ENCODE data around the gene PAX2.
"Not testable (repeated sequence)": the region's sequence is repeated elsewhere in the genome, so short reads cannot be mapped to it uniquely, and the experiment has no call there.

PAX2 gene

DNA sequence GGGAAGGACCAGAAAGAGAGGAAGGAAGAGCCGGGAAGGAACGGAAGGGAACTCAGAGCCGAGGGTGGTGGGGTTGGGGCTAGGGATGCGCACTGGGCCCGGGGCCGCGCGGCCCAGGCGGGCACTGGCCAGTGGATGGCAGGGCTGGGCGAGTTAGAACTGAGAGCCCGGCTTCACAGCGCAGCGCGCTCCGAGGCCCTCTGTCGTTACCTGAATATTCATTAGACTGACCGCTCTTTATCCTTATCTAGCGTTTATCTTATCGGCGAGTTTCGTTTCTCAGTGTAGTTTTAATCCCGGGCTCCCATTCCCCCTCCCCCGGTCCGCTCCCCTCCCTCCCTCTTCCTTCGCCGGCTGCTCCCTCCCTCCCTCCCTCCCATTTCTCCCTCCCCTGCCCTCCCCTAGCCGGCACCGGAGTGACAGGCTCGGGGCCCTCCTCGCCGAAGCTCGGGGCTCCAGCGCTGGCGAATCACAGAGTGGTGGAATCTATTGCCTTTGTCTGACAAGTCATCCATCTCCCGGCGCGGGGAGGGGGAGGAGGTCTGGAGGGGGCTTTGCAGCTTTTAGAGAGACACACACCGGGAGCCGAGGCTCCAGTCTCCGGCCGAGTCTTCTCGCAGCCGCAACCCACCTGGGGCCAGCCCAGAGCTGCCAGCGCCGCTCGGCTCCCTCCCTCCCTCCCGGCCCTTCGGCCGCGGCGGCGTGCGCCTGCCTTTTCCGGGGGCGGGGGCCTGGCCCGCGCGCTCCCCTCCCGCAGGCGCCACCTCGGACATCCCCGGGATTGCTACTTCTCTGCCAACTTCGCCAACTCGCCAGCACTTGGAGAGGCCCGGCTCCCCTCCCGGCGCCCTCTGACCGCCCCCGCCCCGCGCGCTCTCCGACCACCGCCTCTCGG is at the start of gene PAX2:
Gene PAX2, plus strand, starts transcription at position 596 of the 895 bp plus-strand sequence. CDS start 679 bp downstream, outside the sequence.
- no peak for DNase-seq (ENCODE audit: low read depth in 2 of 2)

DNA sequence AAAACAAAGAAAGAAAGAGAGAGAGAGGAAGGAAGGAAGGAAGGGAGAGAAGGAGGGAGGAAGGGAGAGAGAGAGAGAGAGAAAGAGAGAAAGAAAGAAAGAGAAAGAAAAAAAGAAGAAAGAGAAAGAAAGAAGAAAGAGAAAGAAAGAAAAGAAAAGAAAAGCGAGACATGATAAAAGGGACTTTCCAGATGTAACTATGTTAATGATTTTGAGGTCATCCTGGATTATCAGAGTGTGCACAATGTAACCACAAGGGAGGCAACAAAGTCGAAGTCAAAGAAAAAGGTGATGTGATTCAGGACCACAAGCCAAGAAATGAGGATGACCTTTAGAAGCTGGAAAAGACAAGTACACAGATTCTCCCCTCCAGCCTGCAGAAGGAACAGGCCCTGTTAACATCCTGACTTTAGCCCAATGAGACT is 48.9 kb upstream of the PAX2 start:
- no peak for DNase-seq (ENCODE audit: low read depth in 2 of 2)

DNA sequence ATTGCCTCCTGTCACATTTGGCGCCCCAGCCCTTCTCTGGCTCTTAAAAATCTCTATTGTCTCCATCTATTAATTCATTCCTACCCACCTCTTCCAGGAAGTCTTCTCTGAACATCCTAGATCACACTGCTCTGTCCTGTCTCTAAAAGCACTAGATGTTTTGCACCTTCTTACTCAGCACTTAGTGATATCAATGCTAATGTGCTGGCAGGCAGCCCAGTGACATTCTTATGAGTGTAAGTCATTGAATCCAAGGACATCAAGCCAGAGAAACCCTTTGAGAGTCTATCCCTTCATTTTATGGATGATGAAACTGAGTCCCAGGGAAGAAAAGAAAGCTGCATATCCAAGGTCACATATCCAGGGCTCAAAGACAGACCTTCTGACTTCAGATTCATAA is 48.3 kb upstream of the PAX2 start:
- DNase-seq (ENCODE audit: low read depth in 2 of 2) = no peak

DNA sequence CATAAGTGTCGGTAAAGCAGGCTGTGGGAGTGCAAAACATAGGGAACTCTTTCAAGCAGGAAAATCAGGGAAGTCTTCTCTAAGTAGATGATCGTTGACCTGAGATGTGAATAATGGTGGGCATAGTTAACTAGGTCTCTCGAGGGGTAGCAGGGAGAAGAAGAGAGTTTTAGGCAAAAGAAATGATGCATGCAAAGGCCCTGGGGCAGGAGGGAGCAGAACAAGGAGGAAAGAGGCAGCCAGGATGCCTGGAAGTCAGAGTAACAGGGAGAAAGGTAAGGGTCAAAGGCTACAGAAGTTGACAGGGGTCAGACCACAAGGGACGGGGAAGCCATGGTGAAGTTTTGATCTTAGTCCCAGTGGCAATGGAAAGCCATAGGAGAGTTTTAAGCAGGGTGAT is 47.8 kb upstream of the PAX2 start:
- DNase-seq (ENCODE audit: low read depth in 2 of 2) = no peak

DNA sequence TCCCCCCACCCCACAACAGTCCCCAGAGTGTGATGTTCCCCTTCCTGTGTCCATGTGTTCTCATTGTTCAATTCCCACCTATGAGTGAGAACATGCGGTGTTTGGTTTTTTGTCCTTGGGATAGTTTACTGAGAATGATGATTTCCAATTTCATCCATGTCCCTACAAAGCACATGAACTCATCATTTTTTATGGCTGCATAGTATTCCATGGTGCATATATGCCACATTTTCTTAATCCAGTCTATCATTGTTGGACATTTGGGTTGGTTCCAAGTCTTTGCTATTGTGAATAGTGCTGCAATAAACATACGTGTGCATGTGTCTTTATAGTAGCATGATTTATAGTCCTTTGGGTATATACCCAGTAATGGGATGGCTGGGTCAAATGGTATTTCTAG is 43.7 kb upstream of the PAX2 start:
- not testable (repeated sequence) for DNase-seq (ENCODE audit: low read depth in 2 of 2)

DNA sequence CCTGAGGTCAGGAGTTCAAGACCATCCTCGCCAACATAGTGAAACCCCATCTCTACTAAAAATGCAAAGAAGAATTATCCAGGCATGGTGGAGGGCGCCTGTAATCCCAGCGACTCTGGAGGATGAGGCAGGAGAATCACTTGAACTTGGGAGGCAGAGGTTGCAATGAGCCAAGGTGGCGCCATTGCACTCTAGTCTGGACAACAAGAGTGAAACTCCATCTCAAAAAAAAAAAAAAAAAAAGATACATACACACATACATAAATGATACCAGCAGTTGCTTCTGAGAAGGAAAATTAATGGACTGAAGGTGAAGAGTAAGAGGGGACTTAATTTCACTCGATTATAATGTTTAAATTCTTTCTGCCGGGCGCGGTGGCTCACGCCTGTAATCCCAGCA is 40.2 kb upstream of the PAX2 start:
- DNase-seq (ENCODE audit: low read depth in 2 of 2) = no peak

DNA sequence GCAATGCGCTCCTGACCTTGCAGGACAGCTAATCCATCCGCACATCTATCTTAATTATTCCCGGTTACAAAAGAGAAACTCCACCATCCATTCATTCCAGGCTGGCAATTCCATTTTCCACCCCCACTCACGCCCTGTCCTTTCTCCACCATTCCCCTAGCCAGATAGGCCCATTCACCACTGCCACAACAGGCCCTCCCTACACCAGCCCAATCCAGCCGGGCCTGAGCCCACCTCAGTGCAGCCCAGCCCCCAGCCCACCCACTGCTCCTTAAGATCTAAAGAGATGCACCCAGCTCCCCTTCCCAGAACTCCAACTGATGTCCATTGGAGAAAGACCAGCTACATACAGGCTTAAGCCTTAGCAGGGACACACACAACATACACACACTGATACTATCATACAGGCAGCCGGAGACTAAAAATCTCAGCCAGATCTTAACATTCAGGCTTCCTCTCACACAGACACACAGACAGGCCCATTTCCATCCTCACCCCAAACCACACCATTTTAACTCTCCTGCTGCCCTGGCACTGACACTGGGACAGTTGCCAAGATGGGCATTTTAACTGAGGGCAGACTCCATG is 38.0 kb upstream of the PAX2 start:
- DNase-seq (ENCODE audit: low read depth in 2 of 2) = no peak

DNA sequence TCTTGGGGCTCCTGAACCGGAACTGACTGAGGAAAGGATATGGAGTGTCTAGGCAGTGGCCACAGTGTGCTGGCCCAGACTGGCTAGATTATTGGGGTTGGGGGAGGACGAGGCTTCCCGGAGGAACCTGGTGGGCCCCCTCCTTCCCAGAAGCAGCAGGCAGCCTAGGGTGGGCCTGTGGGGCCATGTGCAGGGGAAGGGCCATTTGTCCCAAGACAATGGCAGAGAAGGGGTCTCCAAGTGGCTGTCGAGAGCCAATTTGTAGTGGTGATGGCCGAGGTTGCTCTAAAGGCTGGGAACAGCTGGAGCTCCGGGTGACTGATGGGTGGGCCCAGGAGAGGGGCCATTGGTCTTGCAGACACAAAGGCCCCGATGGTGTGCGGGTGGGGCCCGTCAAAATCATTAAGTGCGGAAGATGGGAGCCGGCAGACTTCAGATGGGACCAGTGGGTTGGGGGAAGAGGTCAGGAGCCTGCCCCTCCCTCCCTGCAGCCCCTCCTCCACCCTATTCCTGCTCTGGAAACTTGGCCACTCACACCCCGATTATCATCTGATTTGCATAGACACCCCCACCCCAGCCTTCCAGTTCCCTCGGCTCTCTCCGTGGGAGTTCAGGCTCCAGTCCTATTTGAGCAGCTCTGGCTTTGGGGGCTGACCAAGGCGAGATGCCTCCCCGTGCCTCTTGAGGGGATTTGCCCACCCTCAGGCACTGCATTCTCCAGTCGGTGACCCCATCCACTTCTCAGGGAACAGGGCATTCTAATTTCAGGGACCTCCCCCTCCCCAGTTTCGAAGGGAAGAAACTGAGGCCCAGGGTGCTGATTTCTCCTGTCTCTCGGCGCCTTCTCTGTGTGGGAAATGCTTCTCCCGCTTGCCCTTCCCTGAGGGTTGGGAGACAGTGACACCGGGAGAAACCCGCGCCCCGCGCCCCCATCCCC is 36.0 kb upstream of the PAX2 start:
- no peak for DNase-seq (ENCODE audit: low read depth in 2 of 2)

DNA sequence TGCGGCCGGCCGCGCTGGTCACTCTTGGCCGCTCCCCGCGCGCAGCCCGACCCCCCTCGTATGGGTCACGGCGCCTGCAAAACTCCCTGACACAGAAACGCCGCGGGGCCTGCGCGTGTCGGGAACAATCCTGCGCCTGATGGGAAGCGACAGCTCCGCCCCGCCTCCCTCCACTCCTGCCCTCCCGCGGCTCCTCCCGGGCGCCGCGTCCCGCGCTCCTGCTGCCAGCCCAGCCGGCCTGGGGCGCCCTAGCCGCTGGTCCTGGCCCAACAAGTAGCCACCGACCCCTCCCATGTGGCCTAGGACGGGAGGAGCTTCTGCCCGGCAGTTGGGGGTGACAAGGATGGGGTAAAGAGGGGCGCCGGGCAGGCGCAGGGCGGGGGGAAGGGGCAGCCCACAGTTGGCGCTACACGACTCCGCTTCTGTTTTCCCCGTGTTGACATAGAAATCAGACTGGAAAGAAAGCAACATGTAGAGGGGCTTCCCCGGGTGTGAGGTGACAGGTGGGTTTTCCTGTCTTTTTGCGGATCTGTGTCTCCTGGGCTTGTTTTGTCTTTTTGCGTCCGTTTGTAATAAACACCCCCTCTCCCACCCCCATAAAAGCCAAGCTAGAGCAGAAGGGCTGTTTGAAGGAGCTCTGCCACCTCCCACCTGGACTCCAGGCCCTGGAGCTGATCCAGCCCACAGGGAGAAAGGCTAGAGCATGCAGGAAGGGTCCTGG is 35.1 kb upstream of the PAX2 start:
- no peak for DNase-seq (ENCODE audit: low read depth in 2 of 2)

DNA sequence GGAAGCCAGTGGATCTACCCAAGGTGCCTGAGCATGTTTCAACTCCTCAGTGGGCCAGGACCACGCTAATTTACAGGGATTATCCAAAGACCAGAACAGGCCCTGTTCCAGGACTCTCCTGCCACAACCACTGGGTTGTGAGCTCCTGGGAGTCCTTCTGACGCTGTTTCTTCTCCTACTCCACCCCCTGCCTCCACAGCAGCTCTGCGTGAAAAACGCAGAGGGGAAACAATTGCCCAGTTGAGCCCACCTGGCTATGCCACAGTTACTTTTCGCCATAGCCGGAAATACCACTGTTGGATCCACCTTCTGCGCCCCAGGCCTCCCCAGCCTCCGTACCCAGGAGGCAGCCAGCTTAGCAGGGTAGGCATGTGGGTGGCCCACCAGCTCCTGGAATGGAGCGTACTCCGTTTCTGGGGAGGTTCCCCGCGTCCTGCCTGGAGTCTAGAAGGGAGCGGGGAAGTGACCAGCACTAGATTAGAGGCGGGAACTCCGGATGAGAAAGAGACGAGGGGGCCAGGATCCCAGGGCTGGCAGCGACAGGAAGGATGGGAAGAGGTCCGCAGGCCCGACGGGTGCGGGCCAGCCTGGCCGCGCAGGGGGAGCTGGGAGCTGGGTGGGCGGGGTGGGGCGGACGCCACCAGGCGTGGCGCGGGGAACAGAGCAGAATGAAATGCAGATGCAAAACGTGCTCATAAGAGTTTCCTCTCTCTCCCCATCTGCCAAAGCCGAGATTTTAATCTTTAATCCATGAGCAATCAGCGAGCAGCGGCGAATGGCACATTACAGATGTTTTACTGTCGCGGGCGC is 32.1 kb upstream of the PAX2 start:
- no peak for DNase-seq (ENCODE audit: low read depth in 2 of 2)

DNA sequence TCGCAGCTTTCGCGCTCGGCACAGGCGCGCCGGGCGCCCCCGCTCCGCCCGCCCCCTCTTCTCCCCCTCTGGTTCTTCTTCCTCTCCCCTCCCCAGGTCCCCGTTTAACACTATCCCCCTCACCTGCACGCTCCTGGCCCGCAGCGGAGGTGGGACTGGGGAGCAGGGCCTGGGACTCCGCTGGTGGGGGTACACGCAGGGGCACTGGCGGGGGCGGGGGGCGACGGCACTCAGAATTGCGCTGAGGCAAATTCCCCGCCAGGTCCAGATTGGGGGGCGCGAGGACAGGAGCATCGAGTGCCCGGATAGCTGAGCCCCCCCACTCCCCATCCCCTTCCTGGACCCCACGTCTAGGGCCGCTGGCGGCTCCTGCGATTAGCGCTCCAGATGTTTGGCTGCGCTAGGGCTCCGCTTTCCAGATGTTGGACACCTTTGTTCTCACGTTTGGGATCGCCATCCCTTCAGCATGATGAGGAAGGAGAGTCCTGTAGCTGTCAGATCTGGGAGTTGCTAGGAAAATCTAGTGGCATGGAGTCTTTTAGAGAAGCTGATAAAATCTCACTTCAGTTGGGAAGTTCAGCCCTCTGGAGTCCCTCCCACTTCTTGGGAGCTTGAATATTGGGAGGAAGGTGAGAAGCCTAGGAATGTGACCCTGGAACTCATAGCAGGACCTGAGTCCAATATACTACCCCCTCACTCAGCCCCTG is 31.4 kb upstream of the PAX2 start:
- DNase-seq (ENCODE audit: low read depth in 2 of 2) = no peak

DNA sequence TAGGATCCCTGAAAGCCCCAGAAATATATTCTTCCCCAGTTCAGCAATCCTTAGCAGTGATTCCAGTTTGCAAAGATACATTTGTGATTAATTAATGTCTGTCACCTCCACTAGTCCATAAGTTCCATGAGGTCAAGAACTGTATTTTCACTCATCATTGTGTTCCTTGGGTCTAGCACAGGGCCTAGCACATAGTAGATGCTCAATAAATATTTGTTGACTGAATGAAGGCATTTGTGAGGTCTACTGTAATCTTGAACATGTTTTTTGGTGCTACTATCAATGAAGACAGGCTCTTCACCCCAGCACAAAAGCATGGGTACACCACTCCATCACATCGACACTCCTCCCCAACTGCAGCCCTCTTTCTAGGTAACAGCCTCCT is 30.8 kb upstream of the PAX2 start:
- no peak for DNase-seq (ENCODE audit: low read depth in 2 of 2)

DNA sequence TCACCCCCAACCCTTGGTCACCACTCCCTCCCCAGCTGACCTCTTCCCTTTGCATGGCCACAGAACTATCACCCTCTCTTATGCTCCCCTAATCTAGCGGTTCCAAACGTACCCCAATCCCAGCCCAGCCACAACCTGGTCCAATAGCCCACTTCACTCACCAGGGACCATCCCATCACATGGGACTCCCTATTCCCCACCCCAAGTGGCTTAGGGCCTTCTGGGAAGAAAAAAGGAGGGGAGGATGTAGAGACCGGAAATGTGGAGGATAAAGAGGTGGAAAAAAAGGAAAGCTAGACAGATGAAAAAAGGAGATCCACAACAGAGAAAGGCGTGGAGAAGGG is 30.3 kb upstream of the PAX2 start:
- no peak for DNase-seq (ENCODE audit: low read depth in 2 of 2)

DNA sequence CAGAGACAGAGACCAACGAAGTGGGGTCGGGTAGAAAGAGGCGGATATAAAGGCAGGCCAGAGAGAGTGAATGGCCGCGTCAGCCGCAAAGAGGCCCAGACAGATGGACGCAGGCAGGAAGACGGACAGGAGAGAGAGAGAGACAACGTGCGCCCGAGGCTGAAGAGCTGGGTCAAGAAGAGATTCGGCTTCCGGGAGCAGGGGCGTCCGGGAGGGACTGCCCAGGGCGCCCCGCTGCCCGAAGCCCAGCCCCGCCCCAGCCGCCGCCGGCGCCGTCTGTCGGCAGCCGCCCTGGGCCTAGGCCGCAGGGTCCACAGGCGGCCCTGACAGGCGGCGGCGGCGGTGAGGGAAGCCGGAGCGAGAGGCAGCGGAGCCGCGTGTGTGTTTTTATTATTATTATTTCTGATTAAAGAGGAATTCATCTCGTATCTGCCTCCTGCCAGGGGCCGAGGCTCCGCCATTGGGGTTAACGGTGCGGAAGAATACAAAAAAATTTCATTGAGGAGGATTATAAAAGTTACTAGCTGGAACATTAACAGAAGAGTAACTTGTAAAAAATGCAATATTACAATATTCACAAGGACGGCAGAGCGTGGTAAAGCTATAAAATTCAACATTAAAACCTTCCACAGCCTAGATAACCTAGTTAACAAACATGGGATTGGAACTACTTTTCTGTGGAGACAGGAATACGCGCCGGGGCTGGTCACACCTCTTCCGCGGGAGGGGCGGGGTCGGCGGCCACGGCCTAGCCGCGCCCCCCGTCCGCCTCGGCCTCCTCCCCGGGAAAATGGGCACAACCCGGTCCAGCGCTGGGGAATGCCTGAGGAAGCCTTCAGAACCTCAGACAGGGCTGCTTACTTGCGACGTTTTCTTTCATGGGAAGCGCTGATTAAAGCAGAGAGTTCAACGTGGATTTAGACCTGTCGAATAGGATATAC is 29.7 kb upstream of the PAX2 start:
- DNase-seq (ENCODE audit: low read depth in 2 of 2) = no peak

DNA sequence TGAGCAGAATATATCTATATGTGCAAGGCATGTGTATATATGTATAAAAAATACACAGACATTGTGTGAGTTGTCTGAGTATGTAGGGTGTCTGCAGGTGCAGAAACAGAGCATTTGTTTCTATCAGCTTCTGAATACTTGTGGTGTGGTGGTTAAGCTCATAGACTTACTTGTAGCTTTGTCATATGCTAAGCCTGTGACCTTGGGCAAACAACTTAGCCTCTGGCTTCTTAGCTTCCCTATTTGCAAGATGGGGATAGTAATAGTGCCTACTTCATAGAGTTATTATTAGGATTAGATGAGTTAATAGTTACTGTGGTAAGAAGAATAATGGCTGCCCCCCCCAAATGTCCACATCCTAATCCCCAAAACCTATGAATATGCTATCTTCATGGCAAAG is 28.2 kb upstream of the PAX2 start:
- DNase-seq (ENCODE audit: low read depth in 2 of 2) = no peak

DNA sequence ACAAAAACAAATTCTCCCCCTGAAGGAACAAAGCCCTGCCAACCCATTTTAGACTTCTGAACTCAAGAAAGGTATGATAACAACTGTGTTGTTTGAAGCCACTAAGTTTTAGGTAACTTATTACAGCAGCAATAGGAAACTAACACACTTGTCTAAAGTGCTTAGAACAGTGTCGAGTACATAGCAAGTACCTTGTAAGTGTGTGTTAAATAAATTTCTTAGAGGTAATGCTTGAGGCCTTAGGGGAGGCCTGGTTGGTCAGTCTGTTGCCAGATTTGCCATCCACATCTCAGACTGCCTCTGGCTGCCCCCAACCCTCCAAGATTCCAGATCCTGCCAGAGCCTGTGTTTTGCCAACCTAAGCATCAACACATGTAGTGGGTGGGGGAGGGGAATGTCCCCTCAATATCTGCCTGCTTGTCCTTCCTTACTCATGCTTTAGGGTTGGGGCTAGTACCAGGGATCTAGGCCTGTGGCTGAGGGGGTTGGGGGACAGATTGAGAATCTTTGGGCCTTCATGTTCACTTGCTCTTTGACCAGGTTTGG is 27.1 kb upstream of the PAX2 start:
- DNase-seq (ENCODE audit: low read depth in 2 of 2) = no peak

DNA sequence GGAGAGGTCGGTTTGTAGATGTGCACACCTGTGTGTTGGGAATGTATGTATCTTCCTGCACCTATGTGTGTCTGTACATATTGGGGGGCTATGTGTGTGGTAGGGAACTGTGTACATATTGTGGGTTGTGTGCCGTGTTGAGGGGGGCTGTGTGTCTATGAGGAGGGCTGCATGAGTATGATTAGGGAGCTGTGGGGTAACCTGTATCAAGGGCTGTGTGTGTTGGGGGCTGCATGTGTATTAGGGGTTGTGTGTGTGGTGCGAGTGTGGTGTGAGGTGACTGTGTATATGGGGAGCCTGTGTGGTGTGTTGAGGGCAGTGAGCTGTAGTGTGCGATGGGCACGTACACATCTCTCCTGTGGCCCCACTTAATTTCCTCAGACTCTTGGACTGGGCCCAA is 22.2 kb upstream of the PAX2 start:
- DNase-seq (ENCODE audit: low read depth in 2 of 2) = no peak

DNA sequence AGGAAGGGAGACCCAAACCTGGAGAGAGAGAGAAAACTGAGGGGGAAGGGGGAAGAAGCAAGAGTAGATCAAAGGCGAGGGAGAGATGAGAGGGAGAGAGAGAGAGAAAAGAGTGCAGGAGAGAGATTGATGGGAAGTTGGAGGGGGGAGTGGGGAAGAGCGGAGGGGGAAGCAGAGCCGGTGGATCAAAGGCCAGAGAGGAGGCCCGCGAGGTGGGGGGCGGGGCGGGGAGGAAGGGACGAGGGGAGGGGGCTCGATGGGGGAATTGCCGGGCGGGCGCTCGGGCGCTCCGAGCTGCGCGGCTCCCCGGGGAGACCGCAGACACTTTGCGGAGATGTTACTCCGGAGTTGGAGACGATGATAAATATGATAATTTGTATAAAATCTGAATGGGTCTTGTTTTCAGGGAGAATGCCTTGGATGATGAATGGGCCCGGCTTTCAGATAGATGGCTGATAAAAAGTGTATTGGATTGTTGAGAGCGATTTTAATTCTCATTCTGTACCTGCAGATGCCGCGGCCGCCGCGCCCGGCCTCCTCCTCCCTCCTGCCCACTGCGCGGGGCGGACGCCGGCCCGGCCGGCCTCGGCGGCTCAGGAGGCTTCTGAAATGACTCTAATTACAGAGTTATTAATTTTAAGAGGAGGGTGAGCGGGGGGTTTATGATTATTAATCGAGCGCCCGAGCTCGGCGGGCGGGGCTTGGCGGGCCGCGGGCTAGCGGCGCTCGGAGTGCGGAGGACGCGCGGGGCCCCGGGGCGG is 21.4 kb upstream of the PAX2 start:
- DNase-seq (ENCODE audit: low read depth in 2 of 2) = no peak

Measured in stimulated activated CD8-positive, alpha-beta memory T cell treated with anti-CD3 and anti-CD28 coated beads, Interleukin-2, amount 100 ng/mL, for 48 hours (primary cell).